ENCODE data around the gene KIF1A.

DNA sequence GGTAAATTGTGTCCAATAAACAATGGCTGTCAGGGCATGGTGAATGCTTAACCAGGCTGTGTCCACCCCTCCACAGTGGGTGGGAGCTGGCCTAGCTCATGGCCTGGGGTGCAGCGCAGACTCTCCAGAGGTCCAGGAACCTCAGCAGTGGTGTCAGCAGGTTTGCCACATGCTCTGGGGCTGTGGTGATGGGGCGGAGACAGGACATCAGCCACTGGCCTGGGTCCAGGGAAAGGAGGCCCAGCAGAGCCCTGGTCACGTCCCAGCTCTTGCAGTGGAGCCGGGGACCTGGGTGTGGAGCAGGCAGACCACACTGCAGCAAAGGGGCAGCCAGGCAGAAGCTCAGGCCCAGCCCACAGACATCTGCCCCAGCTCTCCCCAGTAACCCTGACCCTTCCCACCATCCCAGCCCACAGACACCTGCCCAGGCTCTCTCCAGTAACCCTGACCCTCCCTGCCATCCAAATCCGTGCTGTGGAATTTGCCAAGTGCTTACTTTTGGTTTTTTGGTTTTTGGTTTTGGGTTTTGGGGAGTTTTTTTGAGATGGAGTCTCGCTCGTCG, 13.8 kb upstream of the KIF1A start:
- TF ChIP-seq YY1 (IDR thresholded peaks at IDR 0.05; ENCODE audit: low read depth) (no peak), TAF1 (IDR thresholded peaks at IDR 0.05; ENCODE audit: low read depth) (no peak), RAD21 (IDR thresholded peaks at IDR 0.05; ENCODE audit: low read depth) (no peak), TCF12 (IDR thresholded peaks at IDR 0.05; ENCODE audit: low read depth) (no peak), TEAD4 (IDR thresholded peaks at IDR 0.05) (no peak)
- TF ChIP-seq, protein P1, sequence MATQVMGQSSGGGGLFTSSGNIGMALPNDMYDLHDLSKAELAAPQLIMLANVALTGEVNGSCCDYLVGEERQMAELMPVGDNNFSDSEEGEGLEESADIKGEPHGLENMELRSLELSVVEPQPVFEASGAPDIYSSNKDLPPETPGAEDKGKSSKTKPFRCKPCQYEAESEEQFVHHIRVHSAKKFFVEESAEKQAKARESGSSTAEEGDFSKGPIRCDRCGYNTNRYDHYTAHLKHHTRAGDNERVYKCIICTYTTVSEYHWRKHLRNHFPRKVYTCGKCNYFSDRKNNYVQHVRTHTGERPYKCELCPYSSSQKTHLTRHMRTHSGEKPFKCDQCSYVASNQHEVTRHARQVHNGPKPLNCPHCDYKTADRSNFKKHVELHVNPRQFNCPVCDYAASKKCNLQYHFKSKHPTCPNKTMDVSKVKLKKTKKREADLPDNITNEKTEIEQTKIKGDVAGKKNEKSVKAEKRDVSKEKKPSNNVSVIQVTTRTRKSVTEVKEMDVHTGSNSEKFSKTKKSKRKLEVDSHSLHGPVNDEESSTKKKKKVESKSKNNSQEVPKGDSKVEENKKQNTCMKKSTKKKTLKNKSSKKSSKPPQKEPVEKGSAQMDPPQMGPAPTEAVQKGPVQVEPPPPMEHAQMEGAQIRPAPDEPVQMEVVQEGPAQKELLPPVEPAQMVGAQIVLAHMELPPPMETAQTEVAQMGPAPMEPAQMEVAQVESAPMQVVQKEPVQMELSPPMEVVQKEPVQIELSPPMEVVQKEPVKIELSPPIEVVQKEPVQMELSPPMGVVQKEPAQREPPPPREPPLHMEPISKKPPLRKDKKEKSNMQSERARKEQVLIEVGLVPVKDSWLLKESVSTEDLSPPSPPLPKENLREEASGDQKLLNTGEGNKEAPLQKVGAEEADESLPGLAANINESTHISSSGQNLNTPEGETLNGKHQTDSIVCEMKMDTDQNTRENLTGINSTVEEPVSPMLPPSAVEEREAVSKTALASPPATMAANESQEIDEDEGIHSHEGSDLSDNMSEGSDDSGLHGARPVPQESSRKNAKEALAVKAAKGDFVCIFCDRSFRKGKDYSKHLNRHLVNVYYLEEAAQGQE (IDR thresholded peaks at IDR 0.05; ENCODE audit: low read depth): no peak

Measured in Ishikawa (cell line).